ENCODE measurements around the gene SLCO3A1. TPM values are rescaled to one million over a fixed set of nuclear protein-coding genes. Genes with fewer than 3 reads are reported as not detected.

SLCO3A1 gene
- total RNA-seq, 2 experiments from 2014 or later = 29.5 to 30.4 TPM

DNA sequence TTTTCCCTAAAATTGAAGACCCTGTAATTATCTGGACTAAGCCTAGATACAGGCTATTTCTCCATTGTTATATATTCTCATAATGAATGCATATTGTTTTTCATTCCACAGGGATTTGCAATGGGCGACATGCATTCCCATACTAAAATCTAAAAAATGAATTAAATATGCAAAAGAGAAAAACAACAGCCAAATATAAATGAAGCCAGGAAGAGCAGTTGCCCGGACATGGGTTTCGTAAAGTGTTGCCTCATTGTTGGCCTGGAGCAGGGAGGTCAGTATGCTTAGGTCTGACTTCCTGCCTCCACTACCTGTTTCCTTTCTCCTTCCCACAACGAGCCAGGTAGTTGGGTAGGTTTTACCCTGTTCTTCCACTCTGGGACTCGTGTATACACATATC lies 27.1 kb upstream of the SLCO3A1 start:
- H3K27me3 ChIP-seq (ENCODE audit: control insufficient read depth in 1 of 2, insufficient read depth in 2 of 2, low read length in 2 of 2) = no peaks in the 10 kb centered on the region
- H3K36me3 ChIP-seq (ENCODE audit: insufficient read depth, low read length) = no peaks in the 10 kb centered on the region
- intact Hi-C loops (cut with DNase I, micrococcal nuclease) = no loop called here
- no peak overlapping the region for H3K27ac ChIP-seq (ENCODE audit: low read depth in 1 of 2, low read length in 2 of 2)
- ChIA-PET CTCF (no interaction called here), POLR2A (no interaction called here)
- Mint-ChIP-seq H3K27ac (no peak overlapping the region), H3K4me3 (no peak overlapping the region), H3K27me3 (no peaks in the 10 kb centered on the region), H3K9me3 (no peaks in the 10 kb centered on the region), H3K36me3 (ENCODE audit: low read depth) (no peaks in the 10 kb centered on the region), H3K4me1 (ENCODE audit: low read depth) (no peaks in the 10 kb centered on the region)
- H3K4me1 ChIP-seq (ENCODE audit: insufficient read depth, low read length) = no peaks in the 10 kb centered on the region
- no peak for DNase-seq
- ATAC-seq (ENCODE audit: poor library complexity) = no peak
- no peaks in the 10 kb centered on the region for H3K9me3 ChIP-seq (ENCODE audit: control insufficient read depth in 1 of 2, insufficient read depth in 1 of 2, low read length in 2 of 2)
- no peak for TF ChIP-seq CTCF (IDR thresholded peaks at IDR 0.05)
- H3K4me3 ChIP-seq (ENCODE audit: low read length) = no peak overlapping the region

- H3K27ac Mint-ChIP-seq = no peak overlapping the region
- intact Hi-C loops (cut with DNase I, micrococcal nuclease) = no loop called here
- no peak overlapping the region for H3K4me3 Mint-ChIP-seq
- TF ChIP-seq CTCF (IDR thresholded peaks at IDR 0.05) = no peak
- Histone ChIP-seq H3K9me3 (ENCODE audit: control insufficient read depth in 1 of 2, insufficient read depth in 1 of 2, low read length in 2 of 2) (no peaks in the 10 kb centered on the region), H3K36me3 (ENCODE audit: insufficient read depth, low read length) (no peaks in the 10 kb centered on the region), H3K4me3 (ENCODE audit: low read length) (no peak overlapping the region), H3K27ac (ENCODE audit: low read depth in 1 of 2, low read length in 2 of 2) (no peak overlapping the region), H3K4me1 (ENCODE audit: insufficient read depth, low read length) (no peaks in the 10 kb centered on the region), H3K27me3 (ENCODE audit: control insufficient read depth in 1 of 2, insufficient read depth in 2 of 2, low read length in 2 of 2) (peaks cover 0 to 8% of the 10 kb centered on the region in 2 experiments)
- no peak for DNase-seq
- ChIA-PET POLR2A (no interaction called here), CTCF (no interaction called here)
- no peak for ATAC-seq (ENCODE audit: poor library complexity)
- H3K36me3 Mint-ChIP-seq (ENCODE audit: low read depth) = no peaks in the 10 kb centered on the region
- peaks cover 16% of the 10 kb centered on the region for H3K27me3 Mint-ChIP-seq
- no peaks in the 10 kb centered on the region for H3K4me1 Mint-ChIP-seq (ENCODE audit: low read depth)
- H3K9me3 Mint-ChIP-seq = no peaks in the 10 kb centered on the region
Observed at GRCh38 chr15:91833056-91833455, 20.5 kb upstream of the SLCO3A1 start.

DNA sequence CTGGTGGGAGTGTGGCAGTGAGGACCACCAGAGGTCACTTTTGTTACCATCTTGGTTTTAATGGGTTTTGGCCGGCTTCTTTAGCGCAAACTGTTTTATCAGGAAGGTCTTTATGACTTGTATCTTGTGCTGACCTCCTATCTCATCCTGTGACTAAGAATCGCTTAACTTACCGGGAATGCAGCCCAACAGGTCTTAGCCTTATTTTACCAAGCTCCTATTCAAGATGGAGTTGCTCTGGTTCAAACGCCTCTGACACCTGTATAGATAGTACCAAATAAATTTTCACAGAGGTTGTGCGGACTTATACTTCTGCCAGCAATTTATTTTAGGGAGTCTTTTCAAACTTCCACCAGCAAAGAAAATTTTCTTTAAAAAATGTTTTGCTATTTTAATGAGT lies 13.6 kb upstream of the SLCO3A1 start:
- no peak for TF ChIP-seq CTCF (IDR thresholded peaks at IDR 0.05)

More for the DNA sequence above, 13.6 kb upstream of the SLCO3A1 start:
- Histone ChIP-seq H3K27me3 (ENCODE audit: control insufficient read depth in 1 of 2, insufficient read depth in 2 of 2, low read length in 2 of 2) (peaks cover 0 to 7% of the 10 kb centered on the region in 2 experiments), H3K4me3 (ENCODE audit: low read length) (no peak overlapping the region), H3K36me3 (ENCODE audit: insufficient read depth, low read length) (no peaks in the 10 kb centered on the region), H3K27ac (ENCODE audit: low read depth in 1 of 2, low read length in 2 of 2) (no peak overlapping the region), H3K9me3 (ENCODE audit: control insufficient read depth in 1 of 2, insufficient read depth in 1 of 2, low read length in 2 of 2) (no peaks in the 10 kb centered on the region), H3K4me1 (ENCODE audit: insufficient read depth, low read length) (no peaks in the 10 kb centered on the region)
- no peak for DNase-seq
- Mint-ChIP-seq H3K4me3 (no peak overlapping the region), H3K9me3 (no peaks in the 10 kb centered on the region), H3K4me1 (ENCODE audit: low read depth) (no peaks in the 10 kb centered on the region), H3K27ac (no peak overlapping the region), H3K27me3 (peaks cover 52% of the 10 kb centered on the region), H3K36me3 (ENCODE audit: low read depth) (no peaks in the 10 kb centered on the region)
- intact Hi-C loops (cut with DNase I, micrococcal nuclease) = loop anchor here in 1 of 2 experiments (5.0 kb wide), 1 partner anchor 808 kb away; no protein-coding TSS in a partner anchor
- no peak for ATAC-seq (ENCODE audit: poor library complexity)
- ChIA-PET POLR2A (no interaction called here), CTCF (no interaction called here)

Measured in CD4-positive, alpha-beta T cell (primary cell).